CD8-positive, alpha-beta memory T cell (primary cell): ENCODE data around the gene EZH1. TPM values are rescaled to one million over a fixed set of nuclear protein-coding genes. Genes with fewer than 3 reads are reported as not detected.
"Not testable (repeated sequence)": the region's sequence is repeated elsewhere in the genome, so short reads cannot be mapped to it uniquely, and the experiment has no call there.

Experiments
- CTCF ChIA-PET: fragments of 350-600 bp; sonication (Branson Sonifier 250); formaldehyde crosslinking; loops from one replicate; lab custom pipeline; 2021; ENCODE audit warnings: antibody characterized with exemption; lab: Charles Lee
- POLR2A ChIA-PET: fragments of 350-600 bp; sonication (Branson Sonifier 250); formaldehyde crosslinking; loops from one replicate; lab custom pipeline; 2021; ENCODE audit warnings: antibody characterized with exemption; lab: Charles Lee
- DNase-seq, 5 donors: peaks; one replicate each; pipeline versions ENCODE4 v3.0.0 to v3.0.0-alpha.2; 2020 to 2022; ENCODE audit warnings: mixed read lengths in 1 of 5
- H3K27ac ChIP-seq: one replicate; pipeline ENCODE4 v1.7.0; 2013; ENCODE audit warnings: low read depth, mild to moderate bottlenecking, low read length, moderate library complexity
- H3K27me3 ChIP-seq: 2 replicates; pipeline ENCODE4 v1.7.0; 2013; ENCODE audit warnings: low read length, mild to moderate bottlenecking; ENCODE audit not compliant: insufficient read depth, poor library complexity, severe bottlenecking
- H3K36me3 ChIP-seq: 2 replicates; pipeline ENCODE4 v1.7.0; 2013; ENCODE audit warnings: mild to moderate bottlenecking, low read length, moderate library complexity; ENCODE audit not compliant: insufficient read depth
- H3K4me1 ChIP-seq: 2 replicates; pipeline ENCODE4 v1.7.0; 2013; ENCODE audit warnings: mild to moderate bottlenecking, low read length, moderate library complexity; ENCODE audit not compliant: insufficient read depth
- H3K4me3 ChIP-seq: 2 replicates; pipeline ENCODE4 v1.7.0; 2013; ENCODE audit warnings: mild to moderate bottlenecking, low read length
- H3K9me3 ChIP-seq: 2 replicates; pipeline ENCODE4 v1.7.0; 2013; ENCODE audit warnings: mild to moderate bottlenecking, low read length
- H3K27ac Mint-ChIP-seq, 8 donors: one replicate each; pipeline ENCODE4 v1.8.0; 2020 to 2021; ENCODE audit warnings: mixed read lengths in 8 of 8, mild to moderate bottlenecking in 6 of 8, inconsistent platforms in 3 of 8, moderate library complexity in 3 of 8
- H3K27me3 Mint-ChIP-seq, 2 donors: one replicate each; pipeline ENCODE4 v1.8.0; 2020 to 2021; ENCODE audit warnings: mixed read lengths in 2 of 2, mild to moderate bottlenecking in 1 of 2, moderate library complexity in 1 of 2
- H3K36me3 Mint-ChIP-seq, 3 donors: one replicate each; pipeline ENCODE4 v1.8.0; 2020 to 2021; ENCODE audit warnings: mixed read lengths in 3 of 3, inconsistent platforms in 1 of 3, mild to moderate bottlenecking in 1 of 3
- H3K4me1 Mint-ChIP-seq, 3 donors: one replicate each; pipeline ENCODE4 v1.8.0; 2020 to 2021; ENCODE audit warnings: mixed read lengths in 3 of 3, inconsistent platforms in 1 of 3, mild to moderate bottlenecking in 1 of 3
- H3K4me3 Mint-ChIP-seq, 7 donors: one replicate each; pipeline ENCODE4 v1.8.0; 2020 to 2021; ENCODE audit warnings: mixed read lengths in 7 of 7, mild to moderate bottlenecking in 6 of 7, moderate library complexity in 4 of 7, inconsistent platforms in 2 of 7
- H3K9me3 Mint-ChIP-seq, 5 donors: one replicate each; pipeline ENCODE4 v1.8.0; 2020 to 2022; ENCODE audit warnings: mixed read lengths in 5 of 5, mild to moderate bottlenecking in 3 of 5, moderate library complexity in 2 of 5, inconsistent platforms in 1 of 5
- polyA plus RNA-seq: library from polyadenylated mRNA; unstranded; fragments of 300-500 nt; fragmentation: Illumina TruSeq; gene quantifications from one replicate; pipeline ENCODE4 v1.2.3, GENCODE V29; 2021
- total RNA-seq, 2 experiments: library from RNA; stranded (reverse); gene quantifications; one replicate each; pipeline ENCODE4 v1.2.3, GENCODE V29; 2021

Gene EZH1
- total and polyA plus RNA-seq, 3 experiments from 2014 or later: 37.2 to 42.6 (median 40.8) TPM

DNA sequence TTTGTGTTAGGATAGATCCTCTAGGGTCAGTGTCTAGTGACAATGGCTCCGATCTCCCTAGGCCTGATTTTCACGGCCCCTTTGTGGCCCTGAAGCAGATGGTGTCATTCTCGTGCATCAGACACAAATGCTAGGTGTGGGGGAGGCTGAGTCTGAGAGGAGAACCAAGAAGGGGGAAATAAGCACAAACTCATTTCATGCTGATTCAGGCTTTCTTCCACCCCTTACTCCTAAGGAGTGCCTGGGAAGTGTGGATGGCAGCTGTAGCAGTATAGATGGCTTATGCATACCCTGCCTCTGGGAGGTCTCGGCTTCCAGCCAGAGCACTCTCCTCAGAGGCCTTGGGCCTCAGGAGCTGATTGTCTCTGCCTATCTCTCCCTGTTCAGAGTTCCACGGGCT lies 33.7 kb upstream of the EZH1 start:
- H3K4me1 Mint-ChIP-seq: peaks cover 18 to 40% (median 22%) of the 10 kb centered on the region in 3 donors
- ChIA-PET POLR2A (no interaction called here), CTCF (interaction anchor here (1.0 kb wide), 1 partner anchor 15 kb away, joined by 4 read pairs; no protein-coding TSS in a partner anchor)
- Histone ChIP-seq H3K27ac (peak overlapping the region; percentile 0), H3K27me3 (peaks cover 21% of the 10 kb centered on the region), H3K9me3 (no peaks in the 10 kb centered on the region), H3K4me1 (peaks cover 9% of the 10 kb centered on the region), H3K4me3 (no peak overlapping the region), H3K36me3 (peaks cover 26% of the 10 kb centered on the region)
- no peak overlapping the region for H3K27ac Mint-ChIP-seq
- peaks cover 16 to 31% of the 10 kb centered on the region in 2 donors for H3K27me3 Mint-ChIP-seq
- no peak for DNase-seq
- H3K4me3 Mint-ChIP-seq: no peak overlapping the region
- H3K36me3 Mint-ChIP-seq: peaks cover 19 to 56% (median 19%) of the 10 kb centered on the region in 3 donors
- no peaks in the 10 kb centered on the region for H3K9me3 Mint-ChIP-seq

DNA sequence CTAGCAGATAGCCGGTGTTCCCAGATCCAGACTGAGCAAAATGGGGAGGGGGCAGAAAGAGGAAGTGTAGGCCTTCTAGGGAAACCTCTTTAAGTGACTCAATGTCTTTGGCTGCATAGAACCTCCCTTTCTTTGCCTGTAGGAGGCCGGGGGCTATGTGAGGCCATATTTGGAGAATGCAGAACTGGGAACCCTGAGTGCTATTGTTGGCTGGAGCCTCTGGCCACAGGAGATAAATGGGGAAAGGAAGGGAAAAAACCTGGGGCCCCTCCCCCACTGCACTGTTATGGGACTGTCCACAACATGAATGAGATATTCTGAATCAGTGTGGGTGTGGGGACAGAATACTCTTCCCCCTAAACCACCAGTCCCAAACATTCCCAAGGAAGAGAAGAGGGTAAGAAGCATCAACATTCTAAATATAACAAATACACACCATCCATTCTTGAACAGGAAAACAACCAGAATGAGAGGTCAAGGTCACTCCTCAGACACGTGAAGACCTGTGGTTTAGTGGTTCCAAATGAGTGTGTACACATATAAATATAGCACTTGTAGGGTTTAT lies 30.8 kb upstream of the EZH1 start:
- peaks cover 11% of the 10 kb centered on the region for H3K4me1 ChIP-seq
- peak overlapping the region in 1 of 8 donors; percentile 38 for H3K27ac Mint-ChIP-seq
- CTCF ChIA-PET: no interaction called here
- POLR2A ChIA-PET: no interaction called here
- H3K4me3 ChIP-seq: no peak overlapping the region
- no peaks in the 10 kb centered on the region for H3K27me3 ChIP-seq
- peaks cover 19 to 62% (median 22%) of the 10 kb centered on the region in 3 donors for H3K36me3 Mint-ChIP-seq
- peaks cover 26% of the 10 kb centered on the region for H3K36me3 ChIP-seq
- peak overlapping the region in 3 of 7 donors; percentile 51 to 99 (median 98) for H3K4me3 Mint-ChIP-seq
- H3K4me1 Mint-ChIP-seq: peaks cover 26 to 40% (median 39%) of the 10 kb centered on the region in 3 donors
- H3K27ac ChIP-seq: peak overlapping the region; percentile 19
- DNase-seq: no peak
- H3K27me3 Mint-ChIP-seq: peaks cover 5 to 8% of the 10 kb centered on the region in 2 donors
- no peaks in the 10 kb centered on the region for H3K9me3 ChIP-seq
- H3K9me3 Mint-ChIP-seq: no peaks in the 10 kb centered on the region

DNA sequence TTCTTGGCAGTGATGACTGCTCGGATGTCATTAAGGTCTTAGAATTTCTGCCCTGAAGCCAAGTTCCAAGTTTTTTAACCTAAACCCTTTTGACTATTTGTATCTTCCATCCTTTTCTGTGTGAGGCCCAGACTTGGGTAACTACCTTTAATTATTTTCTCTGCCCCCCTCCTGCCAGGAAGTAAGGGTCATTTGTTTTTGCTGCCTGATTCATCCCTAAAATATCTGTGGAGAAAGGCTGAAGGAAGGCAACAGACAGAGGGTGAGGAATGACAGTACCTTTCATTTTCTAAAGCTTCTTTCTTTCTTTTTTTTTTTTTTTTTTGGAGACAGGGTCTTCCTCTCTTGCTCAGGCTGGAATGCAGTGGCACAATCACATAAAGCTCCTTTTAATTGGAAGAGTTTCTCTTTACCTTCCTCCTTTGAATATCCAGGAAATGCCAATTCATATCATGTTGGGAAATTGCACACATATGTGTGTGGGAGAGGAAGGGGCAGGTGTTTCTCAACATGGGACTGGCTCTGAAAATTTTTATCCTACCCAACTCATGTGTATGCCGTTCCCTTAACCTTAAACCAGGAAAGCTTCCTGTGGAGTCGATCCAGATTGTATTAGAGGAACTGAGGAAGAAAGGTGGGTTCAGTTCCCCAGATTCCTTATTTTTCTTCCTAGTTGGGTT lies 29.4 kb upstream of the EZH1 start:
- H3K9me3 ChIP-seq: no peaks in the 10 kb centered on the region
- no peaks in the 10 kb centered on the region for H3K9me3 Mint-ChIP-seq
- peak overlapping the region; percentile 91 to 99 (median 98) for H3K4me3 Mint-ChIP-seq
- no peak for DNase-seq
- H3K27me3 Mint-ChIP-seq: peaks cover 0 to 1% of the 10 kb centered on the region in 2 donors
- peaks cover 21% of the 10 kb centered on the region for H3K36me3 ChIP-seq
- peak overlapping the region; percentile 88 to 100 (median 99) for H3K27ac Mint-ChIP-seq
- H3K4me1 Mint-ChIP-seq: peaks cover 19 to 34% (median 30%) of the 10 kb centered on the region in 3 donors
- H3K27ac ChIP-seq: peak overlapping the region; percentile 91
- no peaks in the 10 kb centered on the region for H3K27me3 ChIP-seq
- peak overlapping the region; percentile 99 for H3K4me3 ChIP-seq
- H3K36me3 Mint-ChIP-seq: peaks cover 14 to 55% (median 17%) of the 10 kb centered on the region in 3 donors
- peaks cover 11% of the 10 kb centered on the region for H3K4me1 ChIP-seq
- ChIA-PET POLR2A (interaction anchor here (0.5 to 1.8 kb wide), 9 partner anchors 8 to 586 kb away, joined by 3 to 10 read pairs (median 4); partner anchors contain the start of gene BECN1), CTCF (interaction anchor here (1.8 to 2.9 kb wide), 3 partner anchors 14 to 196 kb away, joined by 5 to 10 read pairs (median 10); partner anchors contain the start of genes BECN1 and PSMC3IP)

DNA sequence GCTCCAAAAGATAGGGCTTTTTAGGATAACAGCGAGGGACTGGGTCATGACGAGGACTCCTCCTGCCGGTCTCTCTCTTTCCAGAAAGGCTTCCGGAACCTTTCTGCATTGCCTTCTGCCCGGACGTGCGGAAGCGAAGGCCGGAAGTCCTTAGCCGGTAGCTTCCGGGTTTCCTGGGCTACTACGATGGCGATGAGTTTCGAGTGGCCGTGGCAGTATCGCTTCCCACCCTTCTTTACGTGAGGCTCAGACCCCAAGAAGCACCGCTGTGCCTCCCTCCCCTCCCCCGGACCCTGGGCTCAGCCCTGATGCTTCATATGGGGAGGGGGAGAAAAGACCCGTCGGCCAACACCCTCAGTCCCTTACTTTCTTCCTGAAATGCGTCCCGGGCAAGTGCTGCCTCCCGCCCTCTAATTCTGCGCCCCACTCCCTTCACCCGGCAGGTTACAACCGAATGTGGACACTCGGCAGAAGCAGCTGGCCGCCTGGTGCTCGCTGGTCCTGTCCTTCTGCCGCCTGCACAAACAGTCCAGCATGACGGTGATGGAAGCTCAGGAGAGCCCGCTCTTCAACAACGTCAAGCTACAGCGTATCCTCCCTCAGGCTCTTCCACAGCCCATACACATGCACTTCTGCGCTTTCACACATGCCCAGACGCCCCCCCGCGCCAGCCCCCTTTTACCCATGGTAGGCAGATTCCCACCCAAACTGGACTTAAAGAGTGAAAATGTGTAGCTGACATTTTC lies 28.6 kb upstream of the EZH1 start, which contains the start of gene VPS25:
VPS25 (plus strand) TSS at position 160 of the 746 bp plus-strand sequence; CDS start at position 187, 27 bp downstream.
- ChIA-PET CTCF (interaction anchor here (0.9 to 2.9 kb wide), 6 partner anchors 10 to 433 kb away, joined by 3 to 10 read pairs (median 8); partner anchors contain the start of genes BECN1 and PSMC3IP), POLR2A (interaction anchor here (0.5 to 1.8 kb wide), 13 partner anchors 9 to 587 kb away, joined by 3 to 10 read pairs (median 3); partner anchors contain the start of genes BECN1 and COA3)
- H3K4me1 Mint-ChIP-seq: peaks cover 19 to 34% (median 30%) of the 10 kb centered on the region in 3 donors
- Histone ChIP-seq H3K4me1 (peaks cover 11% of the 10 kb centered on the region), H3K9me3 (no peaks in the 10 kb centered on the region), H3K36me3 (peaks cover 14% of the 10 kb centered on the region), H3K4me3 (peak within 1 kb of the TSS; percentile 99), H3K27ac (peak within 1 kb of the TSS; percentile 91), H3K27me3 (no peaks in the 10 kb centered on the region)
- H3K9me3 Mint-ChIP-seq: no peaks in the 10 kb centered on the region
- H3K27ac Mint-ChIP-seq: peak within 1 kb of the TSS; percentile 88 to 100 (median 99)
- DNase-seq: peak; percentile 57 to 84 (median 68)
- peaks cover 0 to 2% of the 10 kb centered on the region in 2 donors for H3K27me3 Mint-ChIP-seq
- H3K36me3 Mint-ChIP-seq: peaks cover 11 to 48% (median 13%) of the 10 kb centered on the region in 3 donors
- H3K4me3 Mint-ChIP-seq: peak within 1 kb of the TSS; percentile 91 to 99 (median 98)

DNA sequence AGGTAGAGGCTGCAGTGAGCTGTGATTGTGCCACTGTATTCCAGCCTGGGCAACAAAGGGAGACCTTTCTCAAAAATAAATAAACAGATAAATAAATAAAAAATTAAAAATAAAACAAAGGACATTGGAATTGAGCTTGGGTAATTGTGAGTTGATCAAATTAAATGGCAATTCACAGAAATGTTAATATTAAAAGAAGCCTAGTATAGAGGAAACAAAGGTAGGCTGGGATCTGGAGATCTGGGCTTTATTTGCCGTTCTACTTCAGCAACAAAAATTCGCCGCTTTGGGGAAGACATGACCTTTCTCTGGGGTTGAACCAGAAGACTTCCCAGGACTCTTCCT lies 28.1 kb upstream of the EZH1 start:
- ChIA-PET POLR2A (interaction anchor here (0.6 to 1.8 kb wide), 6 partner anchors 9 to 225 kb away, joined by 3 to 10 read pairs (median 4); partner anchors contain the start of genes BECN1 and COA3), CTCF (interaction anchor here (0.9 to 2.9 kb wide), 6 partner anchors 9 to 432 kb away, joined by 3 to 10 read pairs (median 8); partner anchors contain the start of genes BECN1 and PSMC3IP)
- Histone ChIP-seq H3K4me1 (peaks cover 11% of the 10 kb centered on the region), H3K4me3 (peak overlapping the region; percentile 99), H3K9me3 (no peaks in the 10 kb centered on the region), H3K36me3 (peaks cover 12% of the 10 kb centered on the region), H3K27ac (peak overlapping the region; percentile 91), H3K27me3 (no peaks in the 10 kb centered on the region)
- peak overlapping the region; percentile 91 to 99 (median 98) for H3K4me3 Mint-ChIP-seq
- peaks cover 19 to 34% (median 30%) of the 10 kb centered on the region in 3 donors for H3K4me1 Mint-ChIP-seq
- H3K36me3 Mint-ChIP-seq: peaks cover 7 to 42% (median 7%) of the 10 kb centered on the region in 3 donors
- H3K27me3 Mint-ChIP-seq: peaks cover 2 to 7% of the 10 kb centered on the region in 2 donors
- DNase-seq: no peak
- no peaks in the 10 kb centered on the region for H3K9me3 Mint-ChIP-seq
- peak overlapping the region; percentile 88 to 100 (median 99) for H3K27ac Mint-ChIP-seq

DNA sequence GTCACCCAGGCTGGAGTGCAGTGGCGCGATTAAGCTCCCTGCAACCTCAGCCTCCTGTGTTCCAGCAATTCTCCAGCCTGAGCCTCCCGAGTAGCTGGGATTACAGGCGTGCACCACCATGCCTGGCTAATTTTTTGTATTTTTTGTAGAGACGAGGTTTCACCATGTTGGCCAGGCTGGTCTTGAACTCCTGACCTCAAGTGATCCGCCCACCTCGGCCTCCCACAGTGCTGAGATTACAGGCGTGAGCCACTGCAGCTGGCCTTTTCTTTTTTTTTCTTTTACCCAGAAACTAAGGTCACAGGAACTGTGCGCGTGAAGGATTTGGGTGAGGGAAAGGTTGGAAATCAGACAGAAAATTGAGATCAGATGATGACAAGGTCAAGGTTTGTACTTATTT lies 25.1 kb upstream of the EZH1 start:
- POLR2A ChIA-PET: interaction anchor here (0.6 kb wide), 1 partner anchor 162 kb away, joined by 3 read pairs; no protein-coding TSS in a partner anchor
- H3K9me3 Mint-ChIP-seq, H3K36me3 ChIP-seq, DNase-seq, H3K4me3 ChIP-seq, H3K27ac Mint-ChIP-seq, H3K27me3 ChIP-seq, H3K9me3 ChIP-seq, H3K27ac ChIP-seq, H3K4me3 Mint-ChIP-seq, CTCF ChIA-PET: not testable (repeated sequence)
- H3K4me1 ChIP-seq: peaks cover 11% of the 10 kb centered on the region
- Mint-ChIP-seq H3K36me3 (peaks cover 3 to 17% (median 8%) of the 10 kb centered on the region in 3 donors), H3K27me3 (peaks cover 19 to 20% of the 10 kb centered on the region in 2 donors), H3K4me1 (peaks cover 19 to 30% (median 30%) of the 10 kb centered on the region in 3 donors)

DNA sequence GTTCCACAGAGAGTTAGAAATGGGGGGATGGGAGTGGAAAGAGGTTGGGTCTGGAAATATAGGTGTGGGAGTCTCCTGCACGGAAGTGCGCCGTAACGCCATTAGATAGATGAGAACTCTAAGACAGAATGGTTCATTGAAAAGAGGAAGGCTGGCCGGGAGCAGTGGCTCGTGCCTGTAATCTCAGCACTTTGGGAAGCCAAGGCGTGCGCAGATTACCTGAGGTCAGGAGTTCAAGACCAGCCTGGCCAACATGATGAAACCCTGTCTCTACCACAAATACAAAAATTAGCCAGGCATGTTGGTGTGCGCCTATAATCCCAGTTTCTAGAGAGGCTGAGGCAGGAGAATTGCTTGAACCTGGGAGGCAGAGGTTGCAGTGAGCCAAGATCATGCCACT lies 23.2 kb upstream of the EZH1 start:
- peaks cover 13% of the 10 kb centered on the region for H3K27me3 ChIP-seq
- H3K27ac ChIP-seq, POLR2A ChIA-PET, CTCF ChIA-PET, H3K36me3 ChIP-seq, H3K9me3 ChIP-seq, H3K36me3 Mint-ChIP-seq, H3K9me3 Mint-ChIP-seq, H3K4me3 ChIP-seq, DNase-seq, H3K27ac Mint-ChIP-seq, H3K4me3 Mint-ChIP-seq, H3K4me1 ChIP-seq: not testable (repeated sequence)
- peaks cover 6 to 13% (median 11%) of the 10 kb centered on the region in 3 donors for H3K4me1 Mint-ChIP-seq
- peaks cover 22 to 34% of the 10 kb centered on the region in 2 donors for H3K27me3 Mint-ChIP-seq
